DOHH2 (cell line): Measurements from ENCODE around the gene SLC16A1.

Experiments
- EZH2phosphoT487 ChIP-seq: fragments of 200-600 bp; sonication (generic); IDR thresholded peaks from 2 replicates; pipeline ENCODE4 v1.6.1; 2017; ENCODE audit warnings: borderline replicate concordance, mild to moderate bottlenecking, antibody characterized with exemption, low read length, moderate library complexity, mixed read lengths
- TF ChIP-seq, protein P1 (sequence below): fragments of 200-600 bp; sonication (generic); IDR thresholded peaks from one replicate; pipeline ENCODE4 v1.5.1; 2014; ENCODE audit warnings: antibody characterized with exemption, mild to moderate bottlenecking, low read depth, low read length; ENCODE audit not compliant: poor library complexity, severe bottlenecking

DNA sequence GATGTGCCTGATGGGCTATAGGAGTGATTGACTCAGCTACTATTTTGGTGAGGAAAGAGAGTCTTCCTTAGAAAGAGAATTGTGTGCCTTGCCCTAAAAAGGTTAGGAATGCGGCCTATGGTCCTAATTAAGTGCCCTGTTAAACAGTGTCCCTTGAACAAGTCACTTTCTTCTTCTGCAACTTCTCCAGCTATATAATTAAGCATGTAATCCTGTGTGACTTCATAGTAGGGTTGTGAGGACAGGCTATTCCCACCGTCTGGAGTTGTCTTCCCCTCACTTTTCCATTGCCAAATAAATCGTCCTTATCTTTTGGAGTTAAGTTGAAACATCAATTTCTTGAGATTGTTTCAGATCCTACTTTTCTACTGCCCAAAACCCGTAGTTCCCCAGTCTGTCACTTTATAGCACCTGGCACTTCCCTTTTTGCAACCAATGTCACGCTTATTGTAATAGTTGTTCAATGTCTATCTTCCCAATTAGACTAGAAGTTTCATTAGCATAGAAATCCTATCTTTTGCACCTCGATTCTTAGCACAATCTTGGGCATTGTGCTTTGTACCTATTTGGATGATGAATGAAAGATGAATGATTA lies 27.6 kb upstream of the SLC16A1 start:
- TF ChIP-seq, protein P1, sequence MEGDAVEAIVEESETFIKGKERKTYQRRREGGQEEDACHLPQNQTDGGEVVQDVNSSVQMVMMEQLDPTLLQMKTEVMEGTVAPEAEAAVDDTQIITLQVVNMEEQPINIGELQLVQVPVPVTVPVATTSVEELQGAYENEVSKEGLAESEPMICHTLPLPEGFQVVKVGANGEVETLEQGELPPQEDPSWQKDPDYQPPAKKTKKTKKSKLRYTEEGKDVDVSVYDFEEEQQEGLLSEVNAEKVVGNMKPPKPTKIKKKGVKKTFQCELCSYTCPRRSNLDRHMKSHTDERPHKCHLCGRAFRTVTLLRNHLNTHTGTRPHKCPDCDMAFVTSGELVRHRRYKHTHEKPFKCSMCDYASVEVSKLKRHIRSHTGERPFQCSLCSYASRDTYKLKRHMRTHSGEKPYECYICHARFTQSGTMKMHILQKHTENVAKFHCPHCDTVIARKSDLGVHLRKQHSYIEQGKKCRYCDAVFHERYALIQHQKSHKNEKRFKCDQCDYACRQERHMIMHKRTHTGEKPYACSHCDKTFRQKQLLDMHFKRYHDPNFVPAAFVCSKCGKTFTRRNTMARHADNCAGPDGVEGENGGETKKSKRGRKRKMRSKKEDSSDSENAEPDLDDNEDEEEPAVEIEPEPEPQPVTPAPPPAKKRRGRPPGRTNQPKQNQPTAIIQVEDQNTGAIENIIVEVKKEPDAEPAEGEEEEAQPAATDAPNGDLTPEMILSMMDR, result no peak
- TF ChIP-seq EZH2phosphoT487, result no peak
